Gastrocnemius medialis (tissue), 4 donors: ENCODE measurements around the gene ARL3. TPM values are rescaled to one million over a fixed set of nuclear protein-coding genes. Genes with fewer than 3 reads are reported as not detected.

Experiments used
- ATAC-seq, 2 donors: fragments of 150-250 bp; one replicate each; pipeline ENCODE4 v1.9.1; 2016
- DNase-seq, 2 donors: peaks; one replicate each; pipeline ENCODE4 v3.0.0-alpha.2; 2019
- H3K27ac ChIP-seq, 4 donors: fragments of 200-600 bp; sonication (generic); 1 replicate in 1 of 4; 2 replicates in 3 of 4; pipeline ENCODE4 v1.5.1; 2016 to 2018; ENCODE audit warnings: mild to moderate bottlenecking in 2 of 4, moderate library complexity in 1 of 4
- H3K27me3 ChIP-seq, 3 donors: fragments of 200-600 bp; sonication (generic) in 2 of 3; 1 replicate in 1 of 3; 2 replicates in 2 of 3; pipeline versions ENCODE4 v1.5.1 to v1.6.0; 2016 to 2019; ENCODE audit warnings: mild to moderate bottlenecking in 1 of 3, moderate library complexity in 1 of 3
- H3K36me3 ChIP-seq, 2 donors: fragments of 200-600 bp; sonication (generic) in 1 of 2; one replicate each; pipeline ENCODE4 v1.5.1; 2017 to 2018
- H3K4me1 ChIP-seq, 2 donors: fragments of 200-600 bp; sonication (generic) in 1 of 2; one replicate each; pipeline ENCODE4 v1.5.1; 2016 to 2017; ENCODE audit warnings: mild to moderate bottlenecking in 2 of 2
- H3K4me3 ChIP-seq, 4 donors: fragments of 200-600 bp; sonication (generic) in 3 of 4; 1 replicate in 1 of 4; 2 replicates in 3 of 4; pipeline ENCODE4 v1.5.1; 2016 to 2019; ENCODE audit warnings: mild to moderate bottlenecking in 2 of 4
- H3K9me3 ChIP-seq, 3 donors: fragments of 200-600 bp; sonication (generic) in 2 of 3; 1 replicate in 1 of 3; 2 replicates in 2 of 3; pipeline ENCODE4 v1.5.1; 2016 to 2019
- CTCF ChIP-seq, 5 experiments: fragments of 450-650 bp in 3 of 5; fragments of 200-600 bp in 2 of 5; sonication (generic) in 2 of 5; IDR thresholded peaks in 4 of 5; conservative IDR thresholded peaks in 1 of 5; 1 replicate in 4 of 5; 2 replicates in 1 of 5; pipeline ENCODE4 v1.5.1; 2016 to 2019; ENCODE audit warnings: antibody characterized with exemption in 5 of 5, mild to moderate bottlenecking in 3 of 5, moderate library complexity in 3 of 5
- POLR2A ChIP-seq, 2 donors: fragments of 450-650 bp; IDR thresholded peaks; one replicate each; pipeline ENCODE4 v1.6.1; 2017; ENCODE audit warnings: antibody characterized with exemption in 2 of 2, mild to moderate bottlenecking in 2 of 2, moderate library complexity in 2 of 2
- in situ Hi-C, 4 donors: fragments of 200-750 bp; cut with MboI; loops; one replicate each; pipeline versions ENCODE4 v1.15.0 to v1.8.0; 2017; ENCODE audit warnings: low sequenced_read_pairs in 4 of 4
- intact Hi-C: fragments of 100-400 bp; cut with DNase I; formaldehyde crosslinking; loops from one replicate; pipeline ENCODE4 v1.15.1; 2023; ENCODE audit warnings: low total_unique reads
- total RNA-seq, 4 donors: library from RNA; depleted of rRNA; stranded (reverse); fragments of >200 nt; gene quantifications; one replicate each; pipeline versions ENCODE4 v1.1.0 to v1.2.3, GENCODE V29; 2016

The ARL3 gene
- total RNA-seq, 4 donors from 2014 or later, result 1.0 to 2.4 (median 1.5) TPM

- in situ Hi-C loops (loop anchor here in 3 of 4 donors (10.0 kb wide), 3 partner anchors 111 to 521 kb away; partner anchors contain the start of genes RPEL1 (in 2 of the 3) and CYP17A1 (in 1 of the 3)), intact Hi-C loops (loop anchor here (10.0 kb wide), 1 partner anchor 341 kb away; no protein-coding TSS in a partner anchor)
- peaks cover 0 to 6% of the 10 kb centered on the region in 2 donors for H3K4me1 ChIP-seq
These were observed 9.8 kb upstream of the ARL3 start for GRCh38 chr10:102723989-102724388.

GRCh38 chr10:102721954-102722353, 7.8 kb upstream of the ARL3 start:
- Histone ChIP-seq H3K27me3 (no peaks in the 10 kb centered on the region), H3K4me1 (peaks cover 13 to 21% of the 10 kb centered on the region in 2 donors), H3K4me3 (no peak overlapping the region), H3K36me3 (no peaks in the 10 kb centered on the region), H3K9me3 (no peaks in the 10 kb centered on the region), H3K27ac (no peak overlapping the region)
- in situ Hi-C loops, result loop anchor here in 3 of 4 donors (10.0 kb wide), 3 partner anchors 113 to 523 kb away; partner anchors contain the start of genes RPEL1 (in 2 of the 3) and CYP17A1 (in 1 of the 3)
- DNase-seq, result no peak
- TF ChIP-seq CTCF (IDR thresholded peaks at IDR 0.05 in 4 of 5, conservative IDR thresholded peaks at IDR 0.05 in 1 of 5) (no peak), POLR2A (IDR thresholded peaks at IDR 0.05) (no peak)
- intact Hi-C loops, result loop anchor here (10.0 kb wide), 1 partner anchor 343 kb away; no protein-coding TSS in a partner anchor
- ATAC-seq, result no peak

More at GRCh38 chr10:102723989-102724388, 9.8 kb upstream of the ARL3 start:
- no peak overlapping the region for H3K27ac ChIP-seq
- TF ChIP-seq POLR2A (IDR thresholded peaks at IDR 0.05), result no peak
- no peaks in the 10 kb centered on the region for H3K27me3 ChIP-seq
- H3K36me3 ChIP-seq, result peaks cover 0 to 6% of the 10 kb centered on the region in 2 donors
- H3K9me3 ChIP-seq, result no peaks in the 10 kb centered on the region
- no peak overlapping the region for H3K4me3 ChIP-seq
- DNase-seq (no peak), ATAC-seq (no peak)

- in situ Hi-C loops (loop anchor here in 3 of 4 donors (10.0 kb wide), 3 partner anchors 114 to 524 kb away; partner anchors contain the start of genes RPEL1 (in 2 of the 3) and CYP17A1 (in 1 of the 3)), intact Hi-C loops (loop anchor here (10.0 kb wide), 1 partner anchor 344 kb away; no protein-coding TSS in a partner anchor)
- Histone ChIP-seq H3K4me1 (peaks cover 13 to 18% of the 10 kb centered on the region in 2 donors), H3K4me3 (no peak overlapping the region), H3K9me3 (no peaks in the 10 kb centered on the region), H3K27ac (no peak overlapping the region), H3K27me3 (no peaks in the 10 kb centered on the region), H3K36me3 (no peaks in the 10 kb centered on the region)
- no peak for TF ChIP-seq POLR2A (IDR thresholded peaks at IDR 0.05)
- no peak for TF ChIP-seq CTCF (IDR thresholded peaks at IDR 0.05 in 4 of 5, conservative IDR thresholded peaks at IDR 0.05 in 1 of 5)
- no peak for ATAC-seq
- no peak for DNase-seq
These were observed 6.6 kb upstream of the ARL3 start for GRCh38 chr10:102720775-102721301.

DNA sequence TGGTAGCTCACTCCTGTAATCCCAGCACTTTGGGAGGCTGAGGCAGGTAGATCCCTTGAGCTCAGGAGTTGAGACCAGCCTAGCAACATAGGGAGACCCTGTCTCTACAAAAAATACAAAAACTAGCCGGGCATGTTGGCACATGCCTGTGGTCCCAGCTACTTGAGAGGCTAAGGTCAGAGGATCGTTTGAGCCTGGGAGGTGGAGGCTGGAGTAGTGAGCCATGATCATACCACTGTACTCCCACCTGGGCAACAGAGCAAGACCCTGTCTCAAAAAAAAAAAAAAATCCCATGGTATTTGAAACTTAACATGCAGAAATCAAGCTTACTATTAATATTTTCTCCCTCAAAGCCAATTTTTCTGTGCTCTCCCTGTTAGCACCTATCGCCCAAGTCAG, 6.1 kb upstream of the ARL3 start:
- H3K27me3 ChIP-seq, result no peaks in the 10 kb centered on the region

More for the DNA sequence above, 6.1 kb upstream of the ARL3 start:
- no peaks in the 10 kb centered on the region for H3K36me3 ChIP-seq
- no peak overlapping the region for H3K27ac ChIP-seq
- TF ChIP-seq CTCF (IDR thresholded peaks at IDR 0.05 in 4 of 5, conservative IDR thresholded peaks at IDR 0.05 in 1 of 5) (no peak), POLR2A (IDR thresholded peaks at IDR 0.05) (no peak)
- in situ Hi-C loops, result loop anchor here in 3 of 4 donors (10.0 kb wide), 3 partner anchors 114 to 524 kb away; partner anchors contain the start of genes RPEL1 (in 2 of the 3) and CYP17A1 (in 1 of the 3)
- intact Hi-C loops, result loop anchor here (10.0 kb wide), 1 partner anchor 344 kb away; no protein-coding TSS in a partner anchor
- ATAC-seq (no peak), DNase-seq (no peak)
- no peak overlapping the region for H3K4me3 ChIP-seq
- H3K9me3 ChIP-seq, result no peaks in the 10 kb centered on the region
- peaks cover 13 to 17% of the 10 kb centered on the region in 2 donors for H3K4me1 ChIP-seq
